ENCODE measurements around the gene PUM2.

GRCh38 chr2:20400306-20400705 lies 49.7 kb upstream of the PUM2 start:
- TF ChIP-seq CTCF (CRISPR knock-in tag; IDR thresholded peaks at IDR 0.05) (no peak), TAF1 (CRISPR knock-in tag; IDR thresholded peaks at IDR 0.05) (no peak), E2F1 (CRISPR knock-in tag; IDR thresholded peaks at IDR 0.05) (no peak), GABPB1 (CRISPR knock-in tag; IDR thresholded peaks at IDR 0.05) (no peak), ZXDC (CRISPR knock-in tag; IDR thresholded peaks at IDR 0.05) (no peak), NR3C1 (CRISPR knock-in tag; IDR thresholded peaks at IDR 0.05) (no peak)
